NCI-H1105 treated with DMSO at 0.1 percent for 48 hours (cell line): Measurements from ENCODE around the gene CADM1.

Source experiments
- DNase-seq: peaks from one replicate; lab custom pipeline; 2025; lab: John Stamatoyannopoulos, UW

CADM1 gene

DNA sequence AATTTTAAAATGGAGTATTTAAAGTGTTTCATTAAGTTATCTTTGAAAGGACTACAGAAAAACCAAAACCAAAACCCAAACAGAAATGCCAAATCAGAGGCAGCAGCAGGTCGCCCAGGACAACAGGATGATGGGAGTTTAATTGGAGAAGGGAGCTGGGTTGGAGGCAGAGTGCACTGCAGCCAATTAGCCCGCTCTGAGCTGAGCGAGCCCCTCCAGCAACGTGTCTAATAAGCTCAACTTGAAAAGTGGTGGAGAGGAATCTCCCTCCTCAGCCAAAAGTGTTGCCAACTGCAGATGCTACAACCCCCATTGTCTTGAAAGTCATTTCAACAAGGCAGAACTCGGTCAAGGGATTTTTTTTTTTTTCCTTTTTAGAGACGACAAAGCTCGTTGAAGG is 323.9 kb downstream of the CADM1 start:
- DNase-seq, result no peak

DNA sequence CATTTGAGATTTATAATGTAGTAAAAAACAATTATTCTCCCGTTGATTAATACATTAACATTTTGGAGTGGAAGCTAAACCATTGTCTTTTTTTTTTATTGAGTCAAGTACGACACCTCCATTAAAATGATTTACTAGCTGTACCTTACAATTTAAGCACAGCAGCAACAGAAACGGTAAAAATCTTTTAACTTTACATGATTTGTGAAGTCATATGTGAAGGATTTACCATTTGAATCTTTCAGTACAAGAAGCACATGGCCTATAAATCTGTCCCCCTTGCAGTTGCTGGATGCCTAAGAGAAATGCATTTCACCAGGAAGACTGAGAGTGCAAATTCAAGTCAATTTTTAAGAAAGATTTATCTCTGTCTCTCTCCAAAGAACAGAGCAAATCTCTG is 324.6 kb downstream of the CADM1 start:
- DNase-seq, result no peak

DNA sequence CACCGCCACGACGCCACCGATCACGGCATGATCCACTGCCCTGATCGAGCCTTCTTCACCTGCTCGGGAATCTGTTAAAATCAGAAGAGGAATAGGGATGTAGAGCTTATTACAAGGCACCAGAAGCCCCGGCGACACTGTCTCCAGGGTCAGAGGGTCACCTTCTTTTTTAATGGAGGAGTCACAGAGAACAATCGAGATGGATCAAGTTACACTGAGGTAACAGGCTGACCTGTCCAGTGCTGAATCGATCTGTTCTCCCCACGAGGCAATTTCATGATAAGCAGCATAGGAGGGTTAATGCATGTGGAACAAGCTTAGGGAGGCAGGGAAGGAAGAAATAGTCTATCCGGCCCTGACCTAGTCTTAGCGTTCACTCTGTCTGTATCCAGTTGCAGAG is 325.5 kb downstream of the CADM1 start:
- no peak for DNase-seq

DNA sequence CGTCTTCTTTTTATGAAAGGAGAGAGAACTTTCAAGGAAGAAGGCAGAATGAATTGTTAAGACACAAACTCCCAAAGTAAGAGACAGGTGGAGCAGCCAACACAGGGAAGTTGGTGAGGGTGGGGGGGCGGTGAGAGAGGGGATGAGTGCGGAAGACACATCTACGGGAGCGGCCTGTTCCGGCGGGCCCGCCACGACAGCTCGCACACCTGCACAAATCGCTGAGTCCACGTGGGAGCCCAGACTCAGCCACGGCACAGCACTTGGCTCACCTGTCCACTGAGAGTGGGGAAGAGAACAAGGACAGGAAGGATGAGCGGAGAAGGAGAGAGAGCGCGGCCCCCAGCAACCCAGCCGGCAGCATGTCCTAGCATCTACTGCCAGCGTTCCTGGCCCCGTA is 331.1 kb downstream of the CADM1 start:
- no peak for DNase-seq

DNA sequence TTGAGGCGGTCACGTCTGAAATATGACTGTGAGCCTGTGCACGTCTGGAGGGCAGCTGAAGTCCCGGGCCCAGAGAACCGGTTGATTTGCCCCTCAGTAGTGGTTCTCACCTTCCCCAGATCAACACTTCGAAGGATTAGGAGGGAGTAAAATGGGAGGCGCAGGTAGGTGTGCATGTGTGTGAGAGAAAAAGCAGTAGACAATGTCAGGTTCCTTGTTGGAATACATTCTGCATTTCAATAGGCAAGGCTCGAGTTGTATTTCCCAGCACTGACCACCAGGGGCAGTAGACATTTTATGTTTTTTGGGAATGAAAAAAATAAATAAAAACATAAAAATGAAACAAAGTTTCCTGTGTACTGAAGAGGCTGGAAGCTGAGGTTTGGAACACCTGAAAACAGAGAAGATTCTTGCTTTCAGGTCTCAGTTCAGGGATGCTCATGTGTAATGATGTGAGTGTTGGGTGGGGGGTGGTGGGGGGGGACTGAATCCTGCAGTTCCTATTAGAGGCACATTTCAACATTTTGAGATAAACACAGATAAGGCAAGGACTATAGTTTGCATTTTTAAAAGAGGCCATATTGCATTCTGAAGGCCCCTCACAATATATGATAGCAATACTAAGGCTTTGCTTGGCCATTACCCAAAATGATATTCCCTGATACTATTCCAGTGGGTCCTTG is 333.9 kb downstream of the CADM1 start:
- peak; percentile 14 for DNase-seq

DNA sequence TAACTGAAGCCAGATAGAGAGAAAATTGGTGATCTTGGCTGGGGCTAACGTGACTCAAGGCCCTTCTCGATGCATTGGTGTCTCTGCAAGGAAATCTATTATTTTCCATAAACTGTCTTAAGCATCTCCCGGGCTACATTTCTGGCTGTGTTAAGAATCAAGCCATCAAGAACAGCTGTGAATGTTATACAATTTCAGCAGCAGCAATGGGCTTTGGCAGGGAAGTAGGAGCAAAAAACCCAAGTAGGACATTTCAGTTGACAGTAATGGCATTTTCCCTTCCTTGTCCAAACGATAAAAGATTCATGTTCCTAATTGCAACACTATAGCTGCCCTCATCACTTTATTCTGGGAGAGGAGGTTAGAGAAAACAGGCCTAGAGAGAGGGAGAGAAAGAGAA is 335.0 kb downstream of the CADM1 start:
- DNase-seq, result no peak

DNA sequence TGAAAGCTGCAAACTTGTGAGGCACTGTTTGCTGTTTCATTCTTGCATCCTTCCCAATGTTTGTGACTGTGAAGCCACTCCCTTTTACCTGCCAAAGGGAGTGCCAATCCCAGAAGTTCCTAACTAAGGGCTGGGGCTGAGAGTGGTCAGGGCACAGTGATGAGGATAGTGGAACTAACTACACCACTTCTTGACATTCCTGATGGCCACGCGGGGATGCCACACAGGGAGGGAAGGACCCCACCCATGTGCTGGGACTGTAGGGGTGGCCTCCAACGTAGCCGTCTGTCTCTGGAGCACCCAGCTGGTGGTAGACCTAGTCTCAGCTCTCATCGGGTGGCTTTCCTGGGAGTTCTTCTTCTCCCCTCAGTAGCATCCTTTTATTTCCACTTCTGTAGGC is 335.5 kb downstream of the CADM1 start:
- DNase-seq, result no peak

DNA sequence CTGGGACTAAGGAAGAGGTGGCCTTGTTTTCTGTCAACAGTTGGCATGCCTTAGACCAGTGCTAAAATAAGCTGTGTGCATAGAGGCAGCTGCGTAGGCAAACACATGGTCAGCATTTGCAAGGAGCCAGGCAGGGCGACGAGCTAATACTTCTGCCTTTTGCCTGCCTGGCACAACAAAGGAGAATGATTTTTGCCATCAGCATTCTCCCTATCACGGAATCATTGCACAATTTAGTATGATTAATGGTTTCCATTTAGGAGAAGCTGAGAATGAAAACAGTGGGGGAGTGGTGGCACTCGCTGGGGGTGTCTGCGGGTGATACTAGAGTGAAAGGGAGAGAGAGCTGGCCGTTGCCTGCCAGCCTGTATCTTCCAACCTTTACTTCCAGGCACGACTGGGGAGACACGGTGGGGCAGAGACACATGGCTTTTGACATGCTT is 336.0 kb downstream of the CADM1 start:
- DNase-seq, result peak; percentile 36

DNA sequence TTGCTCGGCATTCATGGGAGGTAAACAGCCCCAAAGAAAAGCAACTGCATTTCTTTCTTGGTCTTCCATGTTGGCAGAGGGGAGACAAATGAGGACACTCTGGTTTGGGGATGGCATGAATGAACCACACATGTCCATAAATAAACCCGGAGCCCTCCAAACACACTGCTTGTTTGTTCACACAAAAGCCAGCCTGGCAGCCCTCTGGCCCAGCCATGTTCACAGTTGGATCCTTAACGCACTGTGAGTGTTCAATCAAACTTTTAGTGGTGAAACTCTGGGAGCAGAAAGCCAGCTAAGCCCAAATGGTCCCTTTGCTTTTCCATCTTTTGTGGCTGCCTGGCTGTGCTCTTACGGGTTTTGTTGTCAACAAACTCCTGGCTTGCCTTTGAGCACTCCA is 336.8 kb downstream of the CADM1 start:
- DNase-seq, result peak; percentile 42

DNA sequence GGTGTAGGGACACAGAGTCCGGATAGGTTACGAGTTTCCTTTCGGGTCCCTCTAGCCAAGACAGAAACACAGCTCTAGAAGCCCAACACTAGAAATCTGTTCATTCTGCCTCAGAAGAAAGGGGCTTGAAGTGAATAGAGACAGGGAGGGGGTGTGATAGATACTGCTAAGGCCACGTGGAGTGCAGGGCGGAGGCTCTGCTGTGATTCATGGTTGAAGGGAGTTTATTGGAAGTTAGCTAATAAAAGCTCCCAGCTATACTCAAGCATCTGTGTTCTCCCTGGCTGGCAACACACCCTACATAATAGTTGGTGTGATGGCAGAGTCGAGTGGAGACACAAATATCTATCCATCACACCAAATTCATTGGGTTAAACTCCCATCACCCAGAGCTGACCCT is 337.4 kb downstream of the CADM1 start:
- DNase-seq, result no peak

DNA sequence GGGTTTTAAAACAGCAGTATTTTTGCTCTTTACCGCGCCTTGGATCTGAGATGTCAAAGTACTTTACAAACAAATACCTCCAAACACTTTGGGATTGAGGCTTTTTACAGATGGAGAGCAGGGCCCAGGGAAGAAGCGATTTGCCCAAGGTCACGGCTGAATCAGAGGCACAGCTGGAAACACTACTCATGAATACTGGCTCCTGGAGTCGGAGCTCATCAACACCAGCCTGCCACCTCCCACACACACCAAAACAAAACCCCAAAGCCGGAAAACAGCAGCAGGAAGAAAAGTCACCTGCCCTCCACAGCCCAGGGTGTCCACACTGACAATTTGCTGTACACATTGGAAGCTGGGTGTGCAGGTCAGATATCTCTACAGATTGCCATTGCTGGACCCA is 339.4 kb downstream of the CADM1 start:
- no peak for DNase-seq

DNA sequence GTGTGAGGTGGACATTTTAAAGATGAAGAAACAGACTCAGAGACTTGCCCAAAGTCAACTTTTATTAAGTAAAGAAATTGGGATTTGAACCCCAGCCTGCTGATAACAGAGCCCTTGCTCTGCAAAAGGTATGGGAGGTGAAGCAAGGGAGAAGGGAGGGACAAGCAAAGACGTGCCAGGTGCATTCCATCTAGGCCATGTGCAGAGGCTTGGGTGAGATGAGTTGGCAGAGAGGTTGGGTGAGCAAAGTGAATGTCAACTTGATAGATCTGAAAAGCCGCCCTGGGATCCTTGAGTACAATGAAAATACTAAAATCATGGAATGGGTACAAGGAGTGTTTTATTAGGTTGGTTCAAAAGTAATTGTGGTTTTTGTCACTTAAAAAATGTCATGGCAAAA is 341.3 kb downstream of the CADM1 start:
- no peak for DNase-seq

DNA sequence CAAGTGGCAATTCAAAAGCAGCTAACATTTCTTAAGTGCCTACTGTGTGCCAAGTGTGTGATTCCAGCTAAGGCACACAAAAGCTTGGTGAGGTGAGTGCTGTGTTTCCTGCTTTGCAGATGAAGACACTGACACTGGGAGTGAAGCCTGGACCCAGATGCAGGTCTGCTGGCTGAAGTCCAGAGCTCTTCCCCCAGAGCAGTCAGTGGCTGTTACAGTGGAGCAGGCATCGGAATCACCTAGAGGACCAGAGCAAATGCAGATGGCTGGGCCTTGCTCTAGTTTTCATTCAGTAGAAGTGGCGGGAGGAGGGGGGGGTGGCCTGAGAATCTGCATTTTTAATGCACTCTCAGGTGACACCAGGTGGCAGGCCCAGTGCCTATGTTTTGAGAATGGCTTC is 342.3 kb downstream of the CADM1 start:
- DNase-seq, result no peak

DNA sequence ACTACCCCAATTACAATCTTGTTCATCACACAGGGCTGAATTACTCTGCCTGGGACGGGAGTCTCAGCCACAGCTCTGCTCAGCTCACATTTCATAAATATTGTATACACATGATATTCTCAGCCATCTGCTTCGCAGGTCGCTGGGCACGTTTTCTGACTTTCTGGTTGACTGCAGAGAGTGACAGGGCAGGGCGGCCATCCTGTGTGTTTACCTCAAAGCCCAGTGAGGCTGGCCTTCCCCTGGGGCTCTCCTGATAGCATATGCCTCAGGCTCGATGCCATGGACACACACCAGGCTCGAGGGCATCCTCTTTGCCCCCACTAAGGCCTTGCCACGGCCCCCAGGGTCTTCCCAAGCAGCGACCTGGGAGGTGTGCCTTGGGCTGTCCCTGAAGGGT is 345.0 kb downstream of the CADM1 start:
- no peak for DNase-seq

DNA sequence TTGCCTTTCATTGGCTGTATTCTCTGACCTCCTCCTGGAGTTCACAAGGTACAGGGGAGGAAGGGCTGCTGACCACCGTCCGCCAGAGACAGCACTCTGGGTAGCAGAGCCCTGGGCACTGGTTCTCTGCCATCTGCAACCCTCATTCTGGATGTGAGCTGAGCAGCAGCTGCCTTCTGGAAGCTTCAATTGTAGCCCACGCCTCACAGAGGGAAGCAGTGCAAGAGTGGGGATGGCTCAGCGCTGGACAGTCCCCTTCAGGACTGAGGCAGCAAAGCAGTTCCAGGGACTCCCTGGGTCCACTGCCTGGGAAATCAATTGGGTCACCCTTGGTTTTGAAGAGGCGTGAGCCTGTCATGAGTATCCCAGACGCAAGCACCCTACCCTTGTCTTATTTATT is 346.2 kb downstream of the CADM1 start:
- DNase-seq, result no peak

DNA sequence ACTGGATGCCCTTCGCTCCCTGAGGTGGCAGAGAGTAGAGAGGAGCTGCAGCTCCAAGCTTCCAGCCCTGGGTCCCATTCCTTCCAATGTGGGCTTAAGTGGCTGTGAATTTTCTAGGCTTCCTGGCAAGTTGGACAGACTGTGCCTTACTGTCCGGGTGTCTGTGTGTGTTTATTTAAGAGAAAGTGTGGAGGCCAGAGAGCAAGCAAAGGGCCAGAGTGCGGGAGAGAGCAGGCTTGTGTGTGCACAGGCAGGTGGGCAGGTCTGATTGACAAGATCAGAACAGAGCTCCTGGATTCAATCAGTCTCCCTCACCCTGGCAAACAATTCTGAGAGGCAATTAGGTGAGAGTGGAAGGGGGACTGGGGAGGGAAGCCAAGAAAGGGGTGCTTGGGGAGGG is 347.0 kb downstream of the CADM1 start:
- no peak for DNase-seq

DNA sequence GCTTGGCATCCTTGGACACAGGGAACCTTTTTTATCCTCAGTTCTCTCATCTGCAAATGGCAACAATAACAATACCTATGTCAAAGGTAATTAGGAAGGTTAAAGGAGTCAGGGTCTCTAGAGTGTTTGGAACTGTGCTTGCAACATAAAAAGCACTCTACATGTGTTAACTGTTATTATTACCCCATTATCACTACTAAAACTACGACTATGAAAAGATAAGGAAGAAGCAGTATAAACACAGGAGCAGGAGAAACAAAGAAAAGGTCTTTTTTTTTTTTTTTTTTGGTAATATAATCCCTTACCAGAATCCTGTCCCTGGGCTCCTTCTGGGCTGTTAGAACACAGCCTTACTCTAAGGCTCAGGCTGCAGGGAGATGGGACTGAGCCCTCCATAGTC is 348.2 kb downstream of the CADM1 start:
- DNase-seq, result no peak

DNA sequence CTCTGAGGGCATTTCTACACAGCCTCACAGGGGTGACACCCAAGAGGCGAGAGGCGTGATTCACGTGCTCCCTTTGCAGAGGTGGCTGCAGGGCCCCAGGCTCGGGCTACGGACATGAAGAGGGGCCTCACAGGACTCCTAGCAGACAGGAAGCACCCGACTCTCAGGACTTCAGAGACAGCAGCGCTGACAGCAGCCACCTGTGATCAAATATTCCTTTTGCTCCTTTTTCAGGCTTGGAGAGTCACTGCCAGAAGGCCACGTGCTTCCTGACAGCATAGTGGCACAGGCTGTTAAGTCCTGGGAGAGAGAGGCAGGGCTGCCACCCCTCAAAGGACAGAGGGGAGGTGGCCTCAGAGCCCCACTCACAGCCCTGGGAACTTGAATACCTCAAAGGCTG is 348.9 kb downstream of the CADM1 start:
- DNase-seq, result no peak

DNA sequence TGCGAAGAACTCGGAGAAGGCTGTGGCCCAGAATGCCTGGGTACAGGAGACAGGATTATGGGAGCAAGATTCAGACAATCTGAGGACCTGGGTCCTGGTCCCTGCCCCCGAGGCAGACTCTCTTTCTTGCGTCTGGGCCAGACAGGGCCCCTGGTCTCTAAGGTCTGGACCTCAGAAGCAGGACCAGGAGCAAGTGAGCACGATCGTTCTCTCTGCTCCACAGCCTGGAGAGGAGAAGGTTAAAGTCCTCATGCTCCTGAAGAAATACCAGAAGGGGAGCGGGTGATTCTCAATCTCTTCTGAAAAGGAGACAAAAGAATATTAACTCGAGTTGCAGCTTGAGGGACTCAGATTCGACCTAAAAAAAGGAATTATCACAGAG is 349.9 kb downstream of the CADM1 start:
- DNase-seq, result no peak

DNA sequence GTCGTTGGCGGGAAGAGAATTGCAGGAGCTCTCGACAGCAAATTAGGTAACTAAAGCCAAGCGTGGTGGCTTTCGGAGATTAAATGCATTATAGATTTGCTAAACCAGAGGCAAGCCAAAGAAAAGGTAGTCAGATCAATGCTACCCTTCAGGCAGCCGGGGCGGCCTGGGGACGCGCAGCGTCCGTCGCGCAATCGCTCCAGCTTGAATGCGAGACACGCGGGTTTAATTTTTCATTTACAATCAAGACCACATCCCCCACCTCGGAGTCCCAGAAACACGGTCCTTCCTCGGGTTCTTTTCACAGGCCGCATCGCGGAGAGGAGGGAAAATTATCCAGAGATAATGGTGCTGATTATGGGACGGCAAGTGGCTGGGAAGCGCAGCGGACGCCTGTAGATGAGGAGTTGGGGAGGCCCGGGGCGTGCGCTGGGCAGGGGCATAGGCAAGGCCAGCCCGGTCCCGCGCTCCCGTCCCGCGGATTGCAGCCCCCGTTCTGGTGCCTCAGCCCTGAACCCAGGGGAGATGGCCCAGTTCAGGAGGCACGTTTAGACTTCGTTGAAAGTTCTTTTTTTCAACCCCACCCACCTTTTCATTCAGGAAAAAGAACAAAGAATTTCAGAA is 350.4 kb downstream of the CADM1 start:
- no peak for DNase-seq

DNA sequence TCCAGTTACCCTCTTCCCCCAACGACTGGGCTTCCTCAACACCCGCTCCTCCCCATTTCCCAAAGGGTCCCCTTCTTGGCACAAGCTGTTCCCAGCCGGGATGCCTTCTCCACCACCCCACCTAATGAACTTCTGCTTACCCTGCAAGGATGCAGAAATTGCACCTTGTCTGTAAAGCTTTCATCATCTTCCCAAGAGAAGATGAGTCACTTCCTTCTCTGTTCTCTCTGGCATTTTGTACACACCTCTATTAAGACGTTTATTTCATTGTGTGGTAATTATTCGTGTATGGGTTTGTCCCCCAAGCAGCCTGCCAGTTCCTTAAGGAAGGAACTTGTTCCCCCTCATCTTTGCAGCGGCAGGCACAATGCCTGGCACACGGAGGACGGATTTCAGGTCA is 351.1 kb downstream of the CADM1 start:
- DNase-seq, result no peak

DNA sequence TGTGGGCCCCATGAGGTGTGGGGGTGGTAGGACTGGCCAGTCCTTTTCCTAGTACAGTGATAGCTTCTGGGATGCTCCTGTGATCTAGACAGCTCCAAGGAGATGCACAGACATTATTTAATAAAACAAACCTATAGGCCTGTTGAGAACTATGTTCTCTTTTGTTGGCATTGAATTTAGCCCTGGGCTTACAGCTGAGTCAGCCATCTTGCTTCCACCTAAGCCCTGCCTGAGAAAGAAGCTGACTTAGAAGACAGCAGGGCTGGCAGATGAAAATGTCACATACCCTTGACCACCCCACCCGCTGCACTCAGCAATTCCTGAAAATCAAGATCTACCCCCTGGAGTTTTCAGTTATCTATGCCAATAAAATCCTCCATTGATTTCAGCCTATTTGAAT is 353.2 kb downstream of the CADM1 start:
- no peak for DNase-seq

DNA sequence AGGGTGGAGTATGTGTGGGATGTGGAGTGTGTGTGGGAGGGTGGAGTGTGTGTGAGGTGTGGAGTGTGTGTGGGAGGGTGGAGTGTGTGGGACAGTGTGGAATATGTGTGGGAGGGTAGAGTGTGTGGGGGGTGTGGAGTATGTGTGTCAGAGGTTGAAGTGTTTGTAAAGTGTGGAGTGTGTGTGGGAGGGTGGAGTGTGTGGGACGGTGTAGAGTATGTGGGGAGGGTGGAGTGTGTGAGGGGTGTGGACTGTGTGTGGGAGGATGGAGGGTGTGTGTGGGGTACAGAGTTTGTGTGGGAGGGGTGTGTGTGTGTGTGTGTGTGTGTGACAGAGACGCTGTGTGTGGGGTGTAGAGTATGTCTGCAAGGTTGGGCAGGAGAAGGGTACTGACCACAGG is 355.5 kb downstream of the CADM1 start:
- no peak for DNase-seq

DNA sequence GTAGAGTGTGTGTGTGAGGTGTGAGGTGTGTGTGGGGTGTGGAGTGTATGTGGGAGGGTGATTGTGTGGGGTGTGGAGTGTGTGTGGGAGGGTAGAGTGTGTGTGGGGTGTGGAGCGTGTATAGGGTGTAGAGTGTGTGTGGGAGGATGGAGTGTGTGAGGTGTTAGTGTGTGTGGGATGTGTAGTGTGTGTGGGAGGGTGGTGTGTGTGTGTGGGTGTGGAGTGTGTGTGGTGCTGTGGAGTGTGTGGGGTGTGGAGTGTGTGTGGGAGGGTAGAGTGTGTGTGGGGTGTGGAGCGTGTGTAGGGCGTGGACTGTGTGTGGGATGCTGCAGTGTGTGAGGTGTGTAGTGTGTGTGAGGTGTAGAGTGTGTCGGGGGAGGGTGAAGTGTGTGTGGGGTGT is 356.1 kb downstream of the CADM1 start:
- DNase-seq, result no peak
